ENCODE data around the gene CLCA4. TPM values are rescaled to one million over a fixed set of nuclear protein-coding genes. Genes with fewer than 3 reads are reported as not detected.
A peak's percentile ranks its signal among the peaks of the same experiment; 100 is the strongest.

The CLCA4 gene
- total RNA-seq (ENCODE audit: low replicate concordance): not detected in 2 replicates

GRCh38 chr1:86546787-86547221 lies at the start of gene CLCA4:
TSS of gene CLCA4 (plus strand) at chr1:86547078. CDS start at chr1:86547120, 42 bp downstream.
- TF ChIP-seq CTCF (IDR thresholded peaks at IDR 0.05; ENCODE audit: insufficient read depth, low read length): no peak
- H3K4me3 ChIP-seq (ENCODE audit: low read depth, low read length): no peak within 1 kb of the TSS
- DNase-seq (ENCODE audit: low read depth): no peak

- no peak overlapping the region for H3K4me3 ChIP-seq (ENCODE audit: low read depth, low read length)
- TF ChIP-seq CTCF (IDR thresholded peaks at IDR 0.05; ENCODE audit: insufficient read depth, low read length): no peak
- DNase-seq (ENCODE audit: low read depth): no peak
These were observed 48.6 kb upstream of the CLCA4 start for GRCh38 chr1:86498281-86498680.

GRCh38 chr1:86499987-86500593 lies 46.8 kb upstream of the CLCA4 start:
- no peak overlapping the region for H3K4me3 ChIP-seq (ENCODE audit: low read depth, low read length)
- TF ChIP-seq CTCF (IDR thresholded peaks at IDR 0.05; ENCODE audit: insufficient read depth, low read length): peak; percentile 54
- peak; percentile 27 for DNase-seq (ENCODE audit: low read depth)

GRCh38 chr1:86500714-86501113 lies 46.2 kb upstream of the CLCA4 start:
- H3K4me3 ChIP-seq (ENCODE audit: low read depth, low read length): no peak overlapping the region
- no peak for TF ChIP-seq CTCF (IDR thresholded peaks at IDR 0.05; ENCODE audit: insufficient read depth, low read length)
- peak; percentile 58 for DNase-seq (ENCODE audit: low read depth)

- peak overlapping the region; percentile 33 for H3K4me3 ChIP-seq (ENCODE audit: low read depth, low read length)
- DNase-seq (ENCODE audit: low read depth): peak; percentile 58
- TF ChIP-seq CTCF (IDR thresholded peaks at IDR 0.05; ENCODE audit: insufficient read depth, low read length): peak; percentile 41
These were observed 44.7 kb upstream of the CLCA4 start for GRCh38 chr1:86502125-86502646.

- H3K4me3 ChIP-seq (ENCODE audit: low read depth, low read length): no peak overlapping the region
- peak; percentile 34 for DNase-seq (ENCODE audit: low read depth)
- no peak for TF ChIP-seq CTCF (IDR thresholded peaks at IDR 0.05; ENCODE audit: insufficient read depth, low read length)
These were observed 44.0 kb upstream of the CLCA4 start for GRCh38 chr1:86502721-86503405.

All from fibroblast of the aortic adventitia (primary cell).